ENCODE results near the gene TRIM43B.
"Not testable (repeated sequence)": the region's sequence is repeated elsewhere in the genome, so short reads cannot be mapped to it uniquely, and the experiment has no call there.

TRIM43B gene

DNA sequence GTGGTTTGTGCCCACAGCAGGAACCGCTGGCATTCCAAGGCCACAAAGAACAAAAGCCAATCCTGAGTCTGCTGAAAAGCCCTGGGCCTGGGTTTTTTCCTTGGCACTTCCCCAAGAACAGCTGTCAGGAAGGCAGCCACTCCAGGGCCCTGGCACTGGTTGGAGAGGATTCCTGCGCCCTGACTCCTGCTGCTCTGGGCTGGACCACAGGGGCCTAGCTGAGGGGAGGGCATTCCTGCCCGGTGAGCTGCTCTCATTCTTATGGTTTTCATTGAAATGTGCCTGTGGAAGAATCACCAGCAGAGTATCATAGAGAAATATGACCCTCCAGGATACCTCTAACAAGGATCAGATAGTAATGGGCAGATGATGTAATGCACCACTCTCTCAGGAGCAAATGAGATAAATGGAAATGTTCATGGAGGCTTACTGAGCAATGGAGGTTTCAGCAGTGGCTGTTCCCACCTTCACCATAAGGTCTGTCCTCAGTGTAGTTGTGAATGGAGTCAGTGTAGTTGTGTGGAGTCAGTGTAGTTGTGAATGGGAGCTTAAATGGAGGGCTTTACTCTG lies 50.0 kb downstream of the TRIM43B start:
- DNase-seq (ENCODE audit: low read depth in 4 of 4, low spot score in 1 of 4): not testable (repeated sequence)

DNA sequence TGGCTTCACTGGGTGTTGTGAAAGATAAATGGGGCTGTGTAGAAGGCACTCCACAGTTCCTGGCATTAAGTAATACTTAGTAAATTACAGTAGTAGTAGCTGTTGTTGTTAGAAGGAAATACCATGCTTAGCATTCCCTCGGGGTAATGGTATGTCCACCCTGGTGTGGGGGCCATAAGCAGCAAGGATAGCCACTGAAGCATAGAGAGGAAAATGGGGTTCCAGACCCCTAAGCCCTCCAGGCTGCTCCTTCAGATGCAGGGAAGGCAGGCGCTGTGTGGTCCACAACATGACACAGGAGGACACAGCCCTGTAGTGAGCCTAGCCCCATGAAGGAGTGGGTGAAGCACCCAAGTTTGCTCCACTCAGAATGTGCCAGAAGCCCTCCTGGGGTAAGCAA lies 50.6 kb downstream of the TRIM43B start:
- not testable (repeated sequence) for DNase-seq (ENCODE audit: low read depth in 4 of 4, low spot score in 1 of 4)

GRCh38 chr2:95433373-95433772 lies 51.2 kb downstream of the TRIM43B start:
- DNase-seq (ENCODE audit: low read depth in 4 of 4, low spot score in 1 of 4): not testable (repeated sequence)

DNA sequence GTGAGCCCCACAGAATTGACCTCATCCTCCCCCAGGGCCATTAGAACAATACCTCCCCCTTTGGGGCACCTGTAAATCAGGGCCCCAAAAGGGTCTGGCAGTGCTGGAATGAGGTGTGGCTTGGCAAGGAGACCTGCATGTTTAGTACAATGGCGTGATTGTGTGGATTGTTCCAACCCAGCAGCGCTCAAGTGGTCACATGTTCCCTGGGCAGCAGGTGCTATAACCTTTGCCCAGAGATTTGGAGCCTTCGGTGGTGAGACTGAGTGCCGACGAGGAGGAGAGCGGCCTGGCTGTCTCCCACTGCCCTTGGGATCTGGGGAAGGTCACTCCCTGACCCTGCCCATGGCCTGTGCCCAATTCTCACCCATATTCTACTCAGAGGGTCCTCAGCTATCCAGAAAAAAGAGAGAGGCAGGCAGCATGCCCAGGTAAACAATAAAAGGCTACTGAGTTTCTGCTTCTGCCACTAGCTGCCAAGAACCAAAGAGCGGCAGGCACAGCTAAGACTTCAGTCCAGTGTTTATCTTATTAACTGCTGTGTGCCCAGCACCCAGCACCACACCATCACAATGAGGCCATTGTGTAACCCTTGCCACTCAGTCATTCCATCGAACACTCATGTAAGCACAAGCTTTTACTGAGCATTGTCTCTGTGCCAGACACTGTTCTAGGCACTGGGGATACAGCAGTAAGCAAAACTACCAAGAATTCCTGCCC lies 54.6 kb downstream of the TRIM43B start:
- not testable (repeated sequence) for DNase-seq (ENCODE audit: low read depth in 4 of 4, low spot score in 1 of 4)

DNA sequence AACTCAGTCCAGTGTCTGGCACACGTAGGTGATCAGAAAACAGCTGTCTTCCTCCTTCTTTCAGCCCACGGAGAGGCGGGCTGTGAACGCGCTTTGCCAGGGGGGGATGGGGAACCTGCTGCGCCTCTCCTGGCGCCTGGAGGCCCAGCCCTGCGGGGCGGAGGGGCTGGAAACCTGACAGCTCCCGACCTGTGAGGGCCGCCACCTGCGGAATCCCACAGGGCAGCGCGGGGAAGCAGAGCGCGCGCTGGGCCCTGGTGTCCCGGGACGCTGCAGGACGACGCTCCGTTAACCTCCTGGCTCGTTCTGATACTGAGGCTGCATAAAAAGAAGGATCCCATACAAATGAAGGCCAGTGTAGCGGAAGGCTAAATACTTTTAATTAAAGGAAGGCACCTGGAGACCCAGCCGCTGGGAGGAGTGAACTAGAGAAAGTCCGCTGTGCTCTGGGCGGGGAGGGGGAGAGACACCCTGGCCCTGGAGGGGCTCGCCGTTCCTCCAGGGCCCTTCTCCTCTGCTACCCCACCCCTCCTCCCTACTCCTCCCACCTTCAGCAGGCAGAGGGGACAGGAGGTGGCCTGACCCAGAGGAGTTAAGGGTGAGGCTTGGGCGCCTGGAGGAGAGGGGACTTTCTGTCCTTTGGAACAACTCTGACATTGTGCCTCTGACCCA lies 57.2 kb downstream of the TRIM43B start:
- not testable (repeated sequence) for DNase-seq (ENCODE audit: low read depth in 4 of 4, low spot score in 1 of 4)
